ENCODE results near the gene C1orf56. TPM values are rescaled to one million over a fixed set of nuclear protein-coding genes. Genes with fewer than 3 reads are reported as not detected.

C1orf56 gene
- total and polyA plus RNA-seq, 10 donors = 1.4 to 5.5 (median 2.8) TPM

DNA sequence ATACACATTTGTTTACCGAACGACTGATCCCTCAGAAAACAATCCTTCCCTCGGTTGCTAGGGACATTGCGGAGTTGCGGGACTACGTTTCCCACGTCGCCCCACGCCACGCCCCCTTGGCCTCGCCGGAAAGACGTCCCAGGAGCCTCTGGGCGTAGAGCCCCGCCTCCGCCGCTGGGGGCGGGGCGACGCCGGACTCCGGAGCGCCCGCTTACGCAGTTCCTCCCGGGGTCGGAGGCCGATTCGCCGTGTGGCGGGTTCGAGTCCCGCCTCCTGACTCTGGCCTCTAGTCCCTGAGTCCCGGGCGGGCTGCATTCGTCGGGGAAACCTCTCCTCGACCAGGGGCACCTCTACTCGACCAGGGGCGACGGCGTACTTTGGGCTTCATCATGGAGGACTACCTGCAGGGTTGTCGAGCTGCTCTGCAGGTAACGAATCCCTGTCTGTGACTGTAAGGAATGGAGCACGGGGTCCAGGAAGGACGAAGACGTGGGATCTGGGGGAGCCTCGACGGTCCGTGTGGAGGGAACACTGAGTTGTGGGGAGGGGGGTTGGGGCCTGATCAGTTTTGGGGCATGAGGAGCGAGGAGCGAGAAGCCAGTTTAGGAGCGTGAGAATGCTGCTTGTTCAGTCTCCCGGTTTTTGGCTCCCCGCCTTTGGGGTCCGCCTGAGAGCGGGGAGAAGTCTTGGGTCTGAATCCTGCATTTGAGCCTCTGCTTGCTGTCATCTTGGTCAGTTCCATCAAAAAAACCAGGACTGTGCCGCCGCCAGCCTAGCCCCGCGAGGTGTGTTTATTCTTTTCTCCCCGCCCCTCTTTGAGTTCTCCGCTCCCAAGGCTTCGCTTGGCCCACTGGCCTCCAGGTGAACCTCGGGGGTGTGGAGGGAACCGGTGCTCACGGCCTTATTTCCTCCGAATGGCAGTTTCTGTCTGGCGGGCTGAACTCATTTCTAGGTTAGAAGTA is 39.0 kb upstream of the C1orf56 start, which contains the start of gene PRUNE1:
PRUNE1 (plus strand) TSS at position 206 of the 962 bp plus-strand sequence; CDS start at position 390, 184 bp downstream.
- Histone ChIP-seq H3K27me3 (replicated peaks in 1 of 7) (no peaks in the 10 kb centered on the region), H3K4me3 (peak within 1 kb of the TSS; percentile 19 to 87 (median 60)), H3K4me1 (peaks cover 41 to 100% (median 88%) of the 10 kb centered on the region in 6 donors), H3K36me3 (peaks cover 0 to 9% (median 0%) of the 10 kb centered on the region in 6 donors), H3K27ac (peak within 1 kb of the TSS; percentile 84 to 95 (median 90)), H3K9me3 (no peaks in the 10 kb centered on the region)
- TF ChIP-seq, protein P1, sequence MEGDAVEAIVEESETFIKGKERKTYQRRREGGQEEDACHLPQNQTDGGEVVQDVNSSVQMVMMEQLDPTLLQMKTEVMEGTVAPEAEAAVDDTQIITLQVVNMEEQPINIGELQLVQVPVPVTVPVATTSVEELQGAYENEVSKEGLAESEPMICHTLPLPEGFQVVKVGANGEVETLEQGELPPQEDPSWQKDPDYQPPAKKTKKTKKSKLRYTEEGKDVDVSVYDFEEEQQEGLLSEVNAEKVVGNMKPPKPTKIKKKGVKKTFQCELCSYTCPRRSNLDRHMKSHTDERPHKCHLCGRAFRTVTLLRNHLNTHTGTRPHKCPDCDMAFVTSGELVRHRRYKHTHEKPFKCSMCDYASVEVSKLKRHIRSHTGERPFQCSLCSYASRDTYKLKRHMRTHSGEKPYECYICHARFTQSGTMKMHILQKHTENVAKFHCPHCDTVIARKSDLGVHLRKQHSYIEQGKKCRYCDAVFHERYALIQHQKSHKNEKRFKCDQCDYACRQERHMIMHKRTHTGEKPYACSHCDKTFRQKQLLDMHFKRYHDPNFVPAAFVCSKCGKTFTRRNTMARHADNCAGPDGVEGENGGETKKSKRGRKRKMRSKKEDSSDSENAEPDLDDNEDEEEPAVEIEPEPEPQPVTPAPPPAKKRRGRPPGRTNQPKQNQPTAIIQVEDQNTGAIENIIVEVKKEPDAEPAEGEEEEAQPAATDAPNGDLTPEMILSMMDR (IDR thresholded peaks at IDR 0.05 in 8 of 11, conservative IDR thresholded peaks at IDR 0.05 in 3 of 11) = peak in 8 of 11 experiments; percentile 15 to 52 (median 40)
- TF ChIP-seq POLR2AphosphoS5 (IDR thresholded peaks at IDR 0.05) = peak; percentile 85 to 93 (median 86)
- no peak for TF ChIP-seq POLR2A (IDR thresholded peaks at IDR 0.05)
- WGBS, 5 donors = 0 to 1% (median 1%) methylated on average over 53 to 69 of the region's 69 CpGs
- DNase-seq = peak; percentile 99
- intact Hi-C loops (cut with DNase I; ENCODE audit: low total_unique reads) = no loop called here

DNA sequence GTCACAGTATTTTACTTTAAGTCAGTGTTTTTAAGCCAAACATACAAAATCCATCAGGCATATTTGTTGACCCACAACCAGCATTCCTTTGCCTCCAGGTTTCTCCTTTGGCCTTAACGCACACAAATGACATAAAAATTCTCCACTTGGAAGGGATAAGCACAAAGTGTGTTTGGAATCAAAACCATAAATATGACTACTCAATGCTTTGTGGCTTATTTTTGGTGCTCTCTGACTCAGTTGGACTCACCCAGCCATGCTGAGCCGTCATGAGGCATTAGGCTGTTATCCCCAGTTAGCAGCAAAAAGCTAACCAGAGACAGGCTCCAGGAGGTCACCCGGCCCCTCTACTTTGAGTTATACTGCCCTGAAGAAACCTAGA is 38.4 kb upstream of the C1orf56 start:
- 63 to 80% (median 72%) methylated on average over 3 of the region's 3 CpGs for WGBS, 5 donors
- Histone ChIP-seq H3K27ac (peak overlapping the region; percentile 16 to 95 (median 90)), H3K4me1 (peaks cover 37 to 100% (median 86%) of the 10 kb centered on the region in 6 donors), H3K4me3 (peak overlapping the region; percentile 19 to 87 (median 60)), H3K36me3 (peaks cover 0 to 9% (median 0%) of the 10 kb centered on the region in 6 donors), H3K27me3 (replicated peaks in 1 of 7) (no peaks in the 10 kb centered on the region), H3K9me3 (no peaks in the 10 kb centered on the region)
- intact Hi-C loops (cut with DNase I; ENCODE audit: low total_unique reads) = no loop called here
- DNase-seq = no peak
- TF ChIP-seq POLR2AphosphoS5 (IDR thresholded peaks at IDR 0.05) = no peak
- TF ChIP-seq, protein P1 (IDR thresholded peaks at IDR 0.05 in 8 of 11, conservative IDR thresholded peaks at IDR 0.05 in 3 of 11) = no peak
- TF ChIP-seq POLR2A (IDR thresholded peaks at IDR 0.05) = no peak

DNA sequence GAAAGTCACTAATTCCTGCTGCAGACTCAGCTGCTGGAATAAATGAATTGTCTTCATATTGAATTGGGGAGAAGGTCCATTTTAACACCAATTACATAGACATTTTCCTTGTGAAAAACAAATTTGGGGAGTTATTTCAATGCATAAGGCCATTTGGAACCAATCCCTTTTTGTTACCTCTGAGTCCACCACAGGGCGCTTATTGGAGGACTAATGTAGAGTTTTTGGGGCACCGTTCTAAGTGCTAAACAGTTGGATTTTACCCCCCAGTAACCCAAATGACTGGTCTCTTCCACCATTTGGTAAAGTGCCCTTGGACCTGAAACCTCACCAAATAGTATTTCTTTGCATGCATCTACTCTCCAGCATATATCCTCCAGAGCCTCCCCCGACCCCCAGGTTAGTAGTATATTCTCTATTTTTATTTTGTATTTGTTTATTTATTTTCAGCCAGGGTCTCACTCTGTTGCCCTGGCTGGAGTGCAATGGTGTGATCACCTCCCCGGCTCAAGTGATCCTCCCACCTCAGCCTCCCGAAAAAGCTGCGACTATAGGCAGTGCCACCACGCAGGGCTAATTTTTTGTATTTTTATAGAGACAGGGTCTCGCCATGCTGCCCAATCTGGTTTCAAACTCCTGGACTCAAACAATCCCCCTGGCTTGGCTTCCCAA is 37.7 kb upstream of the C1orf56 start:
- H3K27ac ChIP-seq = peak overlapping the region in 4 of 8 donors; percentile 86 to 95 (median 91)
- WGBS, 5 donors = 95 to 96% (median 96%) methylated on average over 8 of the region's 8 CpGs

More for the DNA sequence above, 37.7 kb upstream of the C1orf56 start:
- intact Hi-C loops (cut with DNase I; ENCODE audit: low total_unique reads) = no loop called here
- H3K36me3 ChIP-seq = peaks cover 0 to 9% (median 0%) of the 10 kb centered on the region in 6 donors
- no peak for DNase-seq
- H3K4me1 ChIP-seq = peaks cover 35 to 97% (median 81%) of the 10 kb centered on the region in 6 donors
- TF ChIP-seq POLR2A (IDR thresholded peaks at IDR 0.05) (no peak), POLR2AphosphoS5 (IDR thresholded peaks at IDR 0.05) (no peak)
- TF ChIP-seq, protein P1 (IDR thresholded peaks at IDR 0.05 in 8 of 11, conservative IDR thresholded peaks at IDR 0.05 in 3 of 11) = no peak
- peak overlapping the region in 1 of 8 donors; percentile 87 for H3K4me3 ChIP-seq
- no peaks in the 10 kb centered on the region for H3K27me3 ChIP-seq (replicated peaks in 1 of 7)
- H3K9me3 ChIP-seq = no peaks in the 10 kb centered on the region

Measured in spleen (tissue), 11 donors.